ENCODE measurements around the gene RAET1G. TPM values are rescaled to one million over a fixed set of nuclear protein-coding genes. Genes with fewer than 3 reads are reported as not detected.
"Not testable (repeated sequence)": the region's sequence is repeated elsewhere in the genome, so short reads cannot be mapped to it uniquely, and the experiment has no call there.

RAET1G gene
- total RNA-seq, 1 experiment from 2014 or later, result 3.2 TPM

- DNase-seq, result no peak
- H3K4me3 ChIP-seq, result no peak overlapping the region
- no peaks in the 10 kb centered on the region for H3K9me3 ChIP-seq
- no peaks in the 10 kb centered on the region for H3K36me3 ChIP-seq
- peaks cover 9% of the 10 kb centered on the region for H3K27me3 ChIP-seq
Observed at GRCh38 chr6:149924206-149924932, 1.4 kb upstream of the RAET1G start.

GRCh38 chr6:149923327-149923986 lies 536 bp upstream of the RAET1G start:
- no peak for DNase-seq
- Histone ChIP-seq H3K4me3 (peak overlapping the region; percentile 58), H3K9me3 (no peaks in the 10 kb centered on the region), H3K36me3 (no peaks in the 10 kb centered on the region), H3K27me3 (peaks cover 4% of the 10 kb centered on the region; the same call in 1 of the 2 replicates)

GRCh38 chr6:149922091-149922490 lies 830 bp downstream of the RAET1G start:
- not testable (repeated sequence) for H3K27me3 ChIP-seq, H3K4me3 ChIP-seq, H3K9me3 ChIP-seq, H3K36me3 ChIP-seq, DNase-seq

- Histone ChIP-seq H3K27me3 (no peaks in the 10 kb centered on the region), H3K9me3 (no peaks in the 10 kb centered on the region), H3K4me3 (no peak overlapping the region), H3K36me3 (no peaks in the 10 kb centered on the region)
- no peak for DNase-seq
Observed at GRCh38 chr6:149921361-149921760, 1.6 kb downstream of the RAET1G start.

GRCh38 chr6:149919834-149920225 lies 3.1 kb downstream of the RAET1G start:
- no peaks in the 10 kb centered on the region for H3K9me3 ChIP-seq
- no peak for DNase-seq
- no peaks in the 10 kb centered on the region for H3K27me3 ChIP-seq
- H3K4me3 ChIP-seq, result no peak overlapping the region
- no peaks in the 10 kb centered on the region for H3K36me3 ChIP-seq

GRCh38 chr6:149919126-149919833 lies 3.6 kb downstream of the RAET1G start:
- DNase-seq, H3K4me3 ChIP-seq, H3K9me3 ChIP-seq, H3K36me3 ChIP-seq, H3K27me3 ChIP-seq: not testable (repeated sequence)

- H3K36me3 ChIP-seq, result no peaks in the 10 kb centered on the region
- no peaks in the 10 kb centered on the region for H3K27me3 ChIP-seq
- no peaks in the 10 kb centered on the region for H3K9me3 ChIP-seq
- DNase-seq, result no peak
- no peak overlapping the region for H3K4me3 ChIP-seq
Observed at GRCh38 chr6:149918151-149918905, 4.6 kb downstream of the RAET1G start.

- Histone ChIP-seq H3K4me3 (no peak overlapping the region), H3K9me3 (no peaks in the 10 kb centered on the region), H3K27me3 (no peaks in the 10 kb centered on the region), H3K36me3 (no peaks in the 10 kb centered on the region)
- DNase-seq, result no peak
Observed at GRCh38 chr6:149917679-149918078, 5.2 kb downstream of the RAET1G start.

GRCh38 chr6:149915970-149916865 lies 6.7 kb downstream of the RAET1G start:
- no peaks in the 10 kb centered on the region for H3K27me3 ChIP-seq
- H3K4me3 ChIP-seq, result no peak overlapping the region
- no peaks in the 10 kb centered on the region for H3K9me3 ChIP-seq
- no peak for DNase-seq
- no peaks in the 10 kb centered on the region for H3K36me3 ChIP-seq

- Histone ChIP-seq H3K36me3 (no peaks in the 10 kb centered on the region), H3K9me3 (no peaks in the 10 kb centered on the region), H3K27me3 (no peaks in the 10 kb centered on the region), H3K4me3 (no peak overlapping the region)
- no peak for DNase-seq
Observed at GRCh38 chr6:149913540-149914240, 9.2 kb downstream of the RAET1G start.

GRCh38 chr6:149913085-149913484 lies 9.8 kb downstream of the RAET1G start:
- no peak for DNase-seq
- H3K4me3 ChIP-seq, result no peak overlapping the region
- H3K9me3 ChIP-seq, result no peaks in the 10 kb centered on the region; the same call in 1 of the 2 replicates
- no peaks in the 10 kb centered on the region for H3K27me3 ChIP-seq
- no peaks in the 10 kb centered on the region for H3K36me3 ChIP-seq

GRCh38 chr6:149912680-149913079 lies 10.2 kb downstream of the RAET1G start:
- H3K4me3 ChIP-seq, DNase-seq, H3K9me3 ChIP-seq, H3K27me3 ChIP-seq, H3K36me3 ChIP-seq: not testable (repeated sequence)

- no peaks in the 10 kb centered on the region for H3K36me3 ChIP-seq
- H3K27me3 ChIP-seq, result no peaks in the 10 kb centered on the region
- no peaks in the 10 kb centered on the region; the same call in 1 of the 2 replicates for H3K9me3 ChIP-seq
- DNase-seq, result no peak
- H3K4me3 ChIP-seq, result no peak overlapping the region
Observed at GRCh38 chr6:149910721-149911151, 12.2 kb downstream of the RAET1G start.

GRCh38 chr6:149909701-149910470 lies 13.0 kb downstream of the RAET1G start:
- H3K27me3 ChIP-seq, result no peaks in the 10 kb centered on the region
- no peaks in the 10 kb centered on the region; the same call in 1 of the 2 replicates for H3K9me3 ChIP-seq
- H3K4me3 ChIP-seq, result no peak overlapping the region
- no peak for DNase-seq
- H3K36me3 ChIP-seq, result no peaks in the 10 kb centered on the region

- H3K36me3 ChIP-seq, H3K9me3 ChIP-seq, H3K4me3 ChIP-seq, H3K27me3 ChIP-seq, DNase-seq: not testable (repeated sequence)
Observed at GRCh38 chr6:149908480-149908879, 14.4 kb downstream of the RAET1G start.
